ENCODE measurements around the gene CGREF1.

The CGREF1 gene

DNA sequence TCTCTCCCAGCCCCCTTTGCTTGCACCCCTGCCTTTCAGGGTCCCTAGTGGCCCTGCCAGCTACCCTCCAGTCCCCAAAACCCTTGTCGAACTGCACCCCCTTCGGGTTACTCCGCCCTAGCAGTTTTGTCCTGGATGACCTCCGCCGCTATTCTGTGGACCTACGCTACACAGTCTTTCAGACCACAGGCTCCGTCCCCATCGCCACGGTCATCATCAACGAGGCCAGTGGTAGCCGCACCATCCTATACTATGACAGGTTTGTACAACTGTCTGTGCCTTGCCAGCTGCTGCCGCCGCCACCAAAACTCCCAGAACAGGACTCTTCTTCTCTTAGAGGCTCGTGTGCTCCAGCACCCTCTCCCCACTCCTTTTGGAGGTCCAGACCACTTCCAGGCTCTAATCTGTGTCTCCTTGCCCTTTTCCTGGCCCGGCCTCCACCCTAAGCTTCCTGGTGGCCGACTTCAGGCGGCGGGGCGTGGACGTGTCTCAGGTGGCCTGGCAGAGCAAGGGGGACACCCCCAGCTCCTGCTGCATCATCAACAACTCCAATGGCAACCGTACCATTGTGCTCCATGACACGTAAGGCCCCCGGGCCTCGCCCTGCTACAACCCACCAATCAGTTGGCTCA is 24.5 kb downstream of the CGREF1 start:
- TF ChIP-seq, protein P1, sequence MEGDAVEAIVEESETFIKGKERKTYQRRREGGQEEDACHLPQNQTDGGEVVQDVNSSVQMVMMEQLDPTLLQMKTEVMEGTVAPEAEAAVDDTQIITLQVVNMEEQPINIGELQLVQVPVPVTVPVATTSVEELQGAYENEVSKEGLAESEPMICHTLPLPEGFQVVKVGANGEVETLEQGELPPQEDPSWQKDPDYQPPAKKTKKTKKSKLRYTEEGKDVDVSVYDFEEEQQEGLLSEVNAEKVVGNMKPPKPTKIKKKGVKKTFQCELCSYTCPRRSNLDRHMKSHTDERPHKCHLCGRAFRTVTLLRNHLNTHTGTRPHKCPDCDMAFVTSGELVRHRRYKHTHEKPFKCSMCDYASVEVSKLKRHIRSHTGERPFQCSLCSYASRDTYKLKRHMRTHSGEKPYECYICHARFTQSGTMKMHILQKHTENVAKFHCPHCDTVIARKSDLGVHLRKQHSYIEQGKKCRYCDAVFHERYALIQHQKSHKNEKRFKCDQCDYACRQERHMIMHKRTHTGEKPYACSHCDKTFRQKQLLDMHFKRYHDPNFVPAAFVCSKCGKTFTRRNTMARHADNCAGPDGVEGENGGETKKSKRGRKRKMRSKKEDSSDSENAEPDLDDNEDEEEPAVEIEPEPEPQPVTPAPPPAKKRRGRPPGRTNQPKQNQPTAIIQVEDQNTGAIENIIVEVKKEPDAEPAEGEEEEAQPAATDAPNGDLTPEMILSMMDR (IDR thresholded peaks at IDR 0.05): no peak
- no peaks in the 10 kb centered on the region for H3K27me3 ChIP-seq
- H3K27ac ChIP-seq: no peak overlapping the region
- no peaks in the 10 kb centered on the region for H3K36me3 ChIP-seq
- H3K9me3 ChIP-seq: no peaks in the 10 kb centered on the region
- H3K4me1 ChIP-seq (ENCODE audit: control insufficient read depth in 1 of 2, insufficient read depth in 1 of 2, low read depth in 1 of 2, low read length in 1 of 2): peaks cover 11 to 12% of the 10 kb centered on the region in 2 experiments
- no peak overlapping the region for H3K4me3 ChIP-seq (ENCODE audit: low read depth in 1 of 2, low read length in 1 of 2)

DNA sequence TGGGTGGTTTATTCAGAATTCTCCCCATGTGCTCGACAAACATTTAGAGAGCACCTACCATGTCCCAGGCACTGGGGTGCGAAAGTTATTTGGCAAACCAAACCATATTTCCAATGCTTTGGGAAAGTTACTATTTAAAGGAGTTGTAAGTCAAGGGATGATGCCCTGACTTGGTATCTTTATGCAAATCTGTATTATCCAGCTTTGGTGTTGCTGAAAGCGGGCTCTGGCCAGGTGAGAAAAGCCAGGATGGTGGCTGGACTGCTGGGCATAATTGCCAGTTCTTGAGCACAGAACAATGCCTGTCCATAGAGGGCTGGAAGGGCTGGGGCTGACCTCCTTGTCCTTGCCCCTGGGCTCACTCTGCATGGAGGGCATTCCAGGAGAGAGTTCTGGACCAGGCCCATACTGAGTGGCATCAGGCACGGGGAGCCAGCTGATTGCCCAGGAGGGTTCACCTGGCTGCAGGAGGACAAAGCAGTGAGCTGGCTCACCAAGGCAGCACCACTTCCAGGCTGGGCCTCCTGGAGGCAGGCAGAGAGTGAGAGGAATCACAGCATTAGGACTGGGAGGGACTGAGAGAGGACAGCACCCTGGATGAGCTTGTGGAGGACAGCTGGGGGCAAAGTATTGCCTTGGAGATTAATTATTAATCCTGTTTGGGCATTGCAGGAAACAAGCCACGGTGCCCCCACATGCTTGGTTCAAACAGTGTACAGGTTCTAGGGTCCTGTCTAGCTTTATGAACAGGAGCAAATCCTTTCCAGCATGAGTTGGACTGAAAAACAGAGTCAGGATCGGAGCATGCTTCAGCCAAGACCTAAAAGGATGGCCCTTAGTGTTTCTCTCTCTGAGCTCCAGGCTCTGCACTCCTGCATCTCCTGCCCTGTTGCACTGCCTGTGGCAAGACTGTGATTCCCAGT is 25.2 kb downstream of the CGREF1 start:
- Histone ChIP-seq H3K27ac (no peak overlapping the region), H3K4me3 (ENCODE audit: low read depth in 1 of 2, low read length in 1 of 2) (no peak overlapping the region), H3K4me1 (ENCODE audit: control insufficient read depth in 1 of 2, insufficient read depth in 1 of 2, low read depth in 1 of 2, low read length in 1 of 2) (peaks cover 11 to 12% of the 10 kb centered on the region in 2 experiments), H3K36me3 (no peaks in the 10 kb centered on the region), H3K9me3 (no peaks in the 10 kb centered on the region), H3K27me3 (no peaks in the 10 kb centered on the region)
- TF ChIP-seq, protein P1 (IDR thresholded peaks at IDR 0.05): no peak

DNA sequence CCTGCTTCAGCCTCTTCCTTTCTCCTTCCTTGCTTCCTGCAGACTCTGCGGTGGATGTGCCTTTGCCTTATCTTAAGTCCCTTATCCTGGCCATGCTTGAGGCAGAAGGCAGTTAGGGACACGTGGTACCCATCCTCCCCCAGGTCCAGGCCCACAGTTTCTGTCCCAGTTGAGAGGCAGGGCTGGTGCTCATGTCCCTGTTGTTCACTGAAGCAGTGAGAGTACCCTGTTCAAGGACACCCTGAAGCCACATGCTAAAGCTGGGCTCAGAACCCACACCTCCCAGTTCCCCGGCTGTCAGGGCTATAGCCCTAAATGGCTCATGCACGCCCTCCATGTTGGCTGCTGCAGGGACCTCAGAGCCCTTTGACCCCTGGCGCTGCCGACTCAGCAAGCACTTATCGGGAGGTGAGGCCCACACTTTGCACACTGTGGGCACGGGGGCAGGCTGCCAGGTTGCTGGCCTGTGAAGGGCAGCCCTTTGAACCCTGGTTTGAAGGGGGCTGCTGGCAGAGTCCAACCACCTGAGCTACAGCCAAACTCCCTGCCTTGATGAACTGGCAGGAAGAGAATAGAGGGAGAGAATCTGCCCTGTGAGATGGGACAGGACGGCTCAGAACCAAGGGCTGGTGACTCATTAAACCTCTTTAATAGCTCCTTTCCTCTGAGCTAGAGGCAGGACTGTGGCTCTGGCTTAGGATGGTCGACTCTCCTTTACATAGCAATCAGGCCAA is 26.1 kb downstream of the CGREF1 start:
- no peak overlapping the region for H3K27ac ChIP-seq
- H3K27me3 ChIP-seq: no peaks in the 10 kb centered on the region
- TF ChIP-seq, protein P1 (IDR thresholded peaks at IDR 0.05): no peak
- H3K4me3 ChIP-seq (ENCODE audit: low read depth in 1 of 2, low read length in 1 of 2): no peak overlapping the region
- peaks cover 11 to 12% of the 10 kb centered on the region in 2 experiments for H3K4me1 ChIP-seq (ENCODE audit: control insufficient read depth in 1 of 2, insufficient read depth in 1 of 2, low read depth in 1 of 2, low read length in 1 of 2)
- H3K36me3 ChIP-seq: no peaks in the 10 kb centered on the region
- H3K9me3 ChIP-seq: no peaks in the 10 kb centered on the region

DNA sequence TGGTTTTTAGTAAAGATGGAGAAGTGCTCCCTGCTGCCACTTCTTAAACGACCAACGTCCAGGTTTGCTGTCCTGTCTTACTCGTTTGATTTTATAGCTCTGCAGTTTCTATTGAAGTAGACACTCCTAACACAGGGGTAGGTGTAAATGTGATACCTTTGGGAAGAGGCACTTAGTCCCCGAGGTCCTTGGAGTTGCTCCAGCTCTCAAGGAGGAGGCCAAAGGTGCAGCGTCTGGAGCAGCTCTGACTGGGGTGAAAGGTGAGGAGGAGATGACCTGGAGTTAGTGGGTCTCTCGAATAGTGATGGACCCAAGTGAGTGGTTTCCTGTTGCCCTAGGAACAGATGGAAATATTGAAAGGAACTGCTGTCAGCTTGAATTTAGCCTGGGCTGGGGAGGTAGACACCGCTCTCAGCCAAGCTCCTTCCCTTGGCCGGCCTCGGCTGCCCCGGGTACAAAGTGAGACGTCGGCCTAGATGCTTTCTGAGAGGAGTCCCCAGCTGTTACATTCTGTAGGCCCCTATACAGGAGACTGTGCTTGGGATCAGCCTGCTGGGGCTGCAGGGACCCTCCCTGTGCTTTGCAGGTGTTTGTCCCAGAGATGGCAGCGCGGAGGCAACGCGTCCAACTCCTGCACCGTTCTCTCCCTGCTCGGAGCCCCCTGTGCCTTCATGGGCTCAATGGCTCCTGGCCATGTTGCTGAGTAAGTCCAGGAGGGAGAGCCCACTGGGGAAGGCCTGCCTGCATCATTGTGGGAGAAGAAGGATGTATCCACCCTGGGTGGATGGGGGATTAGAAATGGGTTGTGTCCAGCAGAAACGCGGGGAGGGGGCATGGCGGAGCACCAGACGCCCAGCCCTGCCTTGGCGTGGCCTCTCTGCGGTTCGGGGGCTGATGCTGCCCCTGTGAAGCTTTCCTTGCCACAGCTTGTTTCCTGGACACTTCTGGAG is 26.9 kb downstream of the CGREF1 start:
- no peaks in the 10 kb centered on the region for H3K36me3 ChIP-seq
- H3K4me3 ChIP-seq (ENCODE audit: low read depth in 1 of 2, low read length in 1 of 2): no peak overlapping the region
- no peaks in the 10 kb centered on the region for H3K27me3 ChIP-seq
- no peaks in the 10 kb centered on the region for H3K9me3 ChIP-seq
- TF ChIP-seq, protein P1 (IDR thresholded peaks at IDR 0.05): no peak
- H3K27ac ChIP-seq: no peak overlapping the region
- peaks cover 15 to 16% of the 10 kb centered on the region in 2 experiments for H3K4me1 ChIP-seq (ENCODE audit: control insufficient read depth in 1 of 2, insufficient read depth in 1 of 2, low read depth in 1 of 2, low read length in 1 of 2)

Measured in neutrophil (primary cell).